IMR-90 (cell line): Measurements from ENCODE around the gene KIF6.

Experiments
- BHLHE40 ChIP-seq: fragments of 150-350 bp; IDR thresholded peaks from 2 replicates; pipeline ENCODE4 v1.6.1; 2016; ENCODE audit warnings: mild to moderate bottlenecking, low read depth, low read length
- CEBPB ChIP-seq: IDR thresholded peaks from 2 replicates; pipeline ENCODE4 v1.6.1; 2012; ENCODE audit warnings: low read depth, low read length, improper control_type of control experiment
- CHD1 ChIP-seq: IDR thresholded peaks from 2 replicates; pipeline ENCODE4 v1.6.1; 2012; ENCODE audit warnings: low read depth, low read length, improper control_type of control experiment
- CTCF ChIP-seq: conservative IDR thresholded peaks from 2 replicates; pipeline ENCODE4 v1.5.1; 2012; ENCODE audit warnings: mild to moderate bottlenecking, low read depth, low read length, improper control_type of control experiment
- ELK1 ChIP-seq: fragments of 150-350 bp; IDR thresholded peaks from 2 replicates; pipeline ENCODE4 v1.6.1; 2016; ENCODE audit warnings: low read depth, mild to moderate bottlenecking, low read length, moderate library complexity, borderline replicate concordance
- FOS ChIP-seq: fragments of 150-350 bp; IDR thresholded peaks from 2 replicates; pipeline ENCODE4 v1.6.1; 2016; ENCODE audit warnings: low read depth, low read length
- MXI1 ChIP-seq: IDR thresholded peaks from 2 replicates; pipeline ENCODE4 v1.6.1; 2012; ENCODE audit warnings: low read depth, mild to moderate bottlenecking, low read length, moderate library complexity, borderline replicate concordance
- NFE2L2 ChIP-seq: fragments of 150-350 bp; IDR thresholded peaks from 2 replicates; pipeline ENCODE4 v1.6.1; 2016; ENCODE audit warnings: low read depth, mild to moderate bottlenecking, low read length
- POLR2A ChIP-seq: IDR thresholded peaks from 2 replicates; pipeline ENCODE4 v1.6.1; 2012; ENCODE audit warnings: mild to moderate bottlenecking, low read depth, low read length
- RAD21 ChIP-seq: IDR thresholded peaks from 2 replicates; pipeline ENCODE4 v1.6.1; 2012; ENCODE audit warnings: low read length, improper control_type of control experiment
- SMC3 ChIP-seq: fragments of 150-350 bp; IDR thresholded peaks from 2 replicates; pipeline ENCODE4 v1.6.1; 2016; ENCODE audit warnings: low read depth, mild to moderate bottlenecking, antibody characterized with exemption, low read length, moderate library complexity

- TF ChIP-seq FOS (no peak), CTCF (no peak), CHD1 (no peak), NFE2L2 (no peak), POLR2A (no peak), CEBPB (no peak), SMC3 (no peak), MXI1 (no peak), BHLHE40 (no peak), ELK1 (no peak), RAD21 (no peak)
Observed at GRCh38 chr6:39466631-39467030, 258.6 kb downstream of the KIF6 start.
